Fibroblast of skin of left quadriceps (primary cell): Measurements from ENCODE around the gene FAM98B.
A peak's percentile ranks its signal among the peaks of the same experiment; 100 is the strongest.

ENCODE experiments used
- DNase-seq, 2 experiments: peaks; one replicate each; pipeline ENCODE4 v3.0.0-alpha.2; 2013; ENCODE audit warnings: low read depth in 2 of 2

Gene FAM98B

DNA sequence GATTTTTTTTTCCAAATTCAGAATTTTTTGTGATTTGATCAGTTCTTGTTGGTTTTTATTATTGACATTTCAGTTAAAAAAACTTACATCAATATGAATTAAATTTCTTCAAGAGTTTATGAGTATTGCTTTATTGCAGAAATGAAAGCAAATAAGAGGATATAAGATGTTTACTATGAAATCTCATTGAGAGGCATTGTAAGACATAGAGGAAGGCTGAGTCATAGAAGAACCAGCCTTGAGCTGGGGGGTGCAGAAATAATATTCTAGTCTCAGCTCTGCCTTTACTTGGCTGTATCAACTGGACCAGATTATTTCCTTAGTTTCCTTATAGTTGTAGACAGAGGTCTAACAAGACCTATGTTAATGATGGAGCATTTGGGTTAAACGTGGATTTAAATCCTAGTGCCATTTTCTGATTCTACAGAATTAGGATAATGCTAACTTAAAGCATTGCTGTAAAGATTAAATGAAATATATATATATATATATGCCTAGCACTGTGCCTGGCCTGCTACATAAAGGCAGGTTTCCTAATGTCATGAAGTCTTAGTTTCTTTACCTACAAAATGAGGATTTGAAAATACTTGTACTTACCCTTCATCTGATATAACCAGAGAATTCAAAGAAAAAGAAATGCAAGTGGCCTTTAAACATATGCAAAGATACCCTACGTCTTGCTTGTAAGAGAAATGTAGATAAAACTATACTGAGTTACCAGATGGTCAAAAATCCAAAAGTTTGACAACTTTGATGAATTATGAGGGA lies 7.3 kb downstream of the FAM98B start:
- no peak for DNase-seq

DNA sequence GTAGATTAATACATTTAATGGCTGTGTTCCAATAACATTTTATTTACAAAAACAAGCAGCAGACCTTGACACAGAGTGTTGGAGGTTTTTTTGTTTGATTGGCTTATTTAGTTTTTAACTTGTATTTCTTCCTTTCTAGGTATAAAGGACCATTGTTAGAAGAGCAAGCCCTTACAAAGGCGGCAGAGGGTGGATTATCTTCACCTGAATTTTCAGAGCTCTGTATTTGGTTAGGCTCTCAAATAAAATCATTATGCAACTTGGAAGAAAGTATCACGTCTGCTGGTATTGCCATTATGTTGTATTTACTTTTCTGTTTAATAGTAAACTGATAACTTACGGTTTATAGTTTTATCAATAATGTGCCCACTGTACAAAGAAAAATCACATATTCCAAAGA lies 10.0 kb downstream of the FAM98B start:
- no peak for DNase-seq

DNA sequence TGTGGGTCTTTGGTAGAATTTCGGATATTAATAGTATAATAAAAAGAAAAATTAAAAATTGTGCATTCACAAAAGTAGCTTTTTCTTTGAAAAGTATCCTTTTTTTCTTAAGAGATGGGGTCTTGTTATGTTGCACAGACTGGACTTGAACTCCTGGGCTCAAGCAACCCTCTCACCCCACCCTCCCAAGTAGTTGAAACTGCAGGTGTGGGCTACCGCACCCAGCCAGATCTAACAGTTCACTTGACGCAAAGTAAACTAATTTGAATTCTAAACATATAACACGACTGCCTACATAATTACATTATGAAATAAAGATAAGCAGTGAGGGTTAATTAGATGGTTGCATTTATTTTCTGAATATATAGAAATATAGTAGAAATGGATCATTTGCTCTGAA lies 10.7 kb downstream of the FAM98B start:
- no peak for DNase-seq

DNA sequence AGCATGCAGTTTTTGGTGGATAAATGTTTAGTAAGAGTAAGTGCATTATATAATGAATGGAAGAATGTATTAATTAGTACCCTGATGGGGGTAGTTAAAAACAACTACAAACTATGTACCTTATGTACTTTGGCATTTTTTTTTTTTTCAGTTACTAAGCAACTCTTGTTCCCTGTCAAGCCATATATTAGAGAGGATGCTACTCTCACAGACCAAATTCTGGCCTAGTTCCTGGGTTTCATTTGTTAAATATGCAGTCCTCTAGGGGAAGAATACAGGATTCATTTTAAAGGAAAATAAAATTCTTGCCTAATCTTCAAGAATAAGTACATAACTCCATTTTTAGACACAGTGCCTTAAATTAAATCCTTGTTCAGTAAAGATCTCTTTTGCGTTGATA lies 16.9 kb downstream of the FAM98B start:
- no peak for DNase-seq

DNA sequence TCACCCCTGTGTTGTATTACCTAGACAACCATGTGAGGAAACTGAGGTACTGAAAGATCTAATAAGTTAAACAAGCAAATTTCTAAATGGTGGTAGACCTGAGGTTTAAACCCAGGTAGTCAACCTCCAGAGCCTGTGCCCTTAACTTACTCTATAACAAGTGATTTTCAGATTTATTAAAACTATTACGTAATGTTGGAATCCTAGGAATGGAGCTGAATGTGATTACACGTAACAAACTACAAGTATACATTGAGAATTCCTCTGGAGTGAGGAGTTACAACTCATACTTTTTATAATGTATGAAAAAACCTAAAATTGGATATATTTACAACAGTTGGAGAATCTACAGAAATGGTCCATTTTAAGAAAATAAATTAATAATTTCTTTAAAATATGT lies 18.0 kb downstream of the FAM98B start:
- DNase-seq, result no peak

DNA sequence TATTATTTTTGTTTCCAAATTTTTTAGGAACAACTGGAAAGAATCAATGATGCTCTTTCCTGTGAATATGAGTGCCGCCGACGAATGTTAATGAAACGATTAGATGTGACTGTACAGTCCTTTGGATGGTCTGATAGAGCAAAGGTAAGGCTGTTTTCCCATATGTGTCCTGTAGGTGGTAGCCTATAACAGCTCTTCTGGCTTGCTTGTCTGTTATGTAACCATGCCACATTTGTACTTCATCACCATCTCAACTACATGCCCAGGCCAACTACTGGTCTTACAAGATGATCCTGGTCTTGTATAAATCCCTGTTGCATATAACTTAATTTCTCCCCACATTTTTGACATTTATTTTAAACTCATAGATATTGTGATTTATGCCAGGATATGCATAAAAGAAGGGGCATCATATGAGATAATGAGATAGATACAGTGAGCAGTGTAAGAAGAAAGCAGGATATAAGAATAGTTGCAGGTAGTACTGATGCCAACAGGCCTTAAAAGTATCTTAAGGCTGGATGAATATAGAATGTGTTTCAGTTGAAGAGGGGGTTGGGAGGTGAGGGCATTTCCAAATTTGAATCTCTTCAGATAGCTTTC lies 20.3 kb downstream of the FAM98B start:
- DNase-seq, result peak; percentile 46 to 47

DNA sequence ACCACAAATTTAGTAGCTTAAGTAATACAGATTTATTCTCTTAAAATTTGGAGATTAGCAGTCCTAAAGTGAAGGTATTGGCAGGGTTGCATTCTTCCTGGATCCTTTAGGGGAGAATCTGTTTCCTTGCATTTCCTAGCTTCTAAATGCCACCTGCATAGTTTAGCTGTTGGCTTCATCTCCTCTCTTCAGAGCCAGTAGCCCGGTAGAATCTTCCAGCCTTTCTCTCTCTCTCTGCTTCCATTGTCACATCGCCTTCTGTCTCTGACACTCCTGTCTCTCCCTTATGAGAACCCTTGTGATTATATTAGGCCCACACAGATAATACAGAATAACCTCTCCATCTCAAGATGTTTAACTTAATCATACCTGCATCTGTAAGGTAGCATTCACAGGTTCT lies 21.4 kb downstream of the FAM98B start:
- no peak for DNase-seq

DNA sequence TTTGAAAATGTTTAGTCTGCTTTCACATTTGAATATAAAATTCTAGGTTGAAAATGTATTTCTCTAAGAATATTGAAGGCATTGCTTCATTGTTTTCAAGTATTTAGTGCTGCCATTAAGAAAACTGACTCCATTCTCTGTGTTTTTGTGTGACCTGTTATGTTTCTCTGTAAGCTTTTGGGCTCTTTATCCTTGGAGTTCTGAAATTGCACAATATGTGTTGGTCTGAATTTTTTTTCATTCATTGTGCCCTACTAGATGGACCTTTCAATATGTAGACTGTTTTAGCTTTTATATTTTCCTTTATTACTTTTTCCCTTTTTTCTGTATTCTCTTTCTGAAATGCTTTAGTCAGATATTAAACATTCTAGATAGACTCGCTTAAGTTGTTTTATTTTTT lies 22.2 kb downstream of the FAM98B start:
- DNase-seq, result no peak

DNA sequence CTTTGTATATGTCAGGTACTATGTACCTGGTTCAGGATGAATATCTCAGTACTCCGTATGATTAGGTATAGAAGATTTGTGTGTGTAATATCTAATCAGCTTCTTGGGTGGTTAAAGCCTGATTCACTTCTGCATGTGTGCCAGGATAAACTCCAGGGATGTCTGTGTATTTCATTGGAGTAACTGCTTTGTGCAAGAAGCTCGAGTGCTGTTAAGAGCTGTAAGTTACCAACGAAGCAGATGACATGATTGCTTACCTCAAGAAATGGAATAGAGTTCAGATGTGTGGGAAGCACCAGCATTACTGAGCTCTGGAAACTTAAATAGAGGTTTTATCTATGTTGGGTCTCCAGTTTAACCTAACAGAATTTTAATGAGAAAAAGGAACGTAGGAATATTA lies 23.7 kb downstream of the FAM98B start:
- no peak for DNase-seq

DNA sequence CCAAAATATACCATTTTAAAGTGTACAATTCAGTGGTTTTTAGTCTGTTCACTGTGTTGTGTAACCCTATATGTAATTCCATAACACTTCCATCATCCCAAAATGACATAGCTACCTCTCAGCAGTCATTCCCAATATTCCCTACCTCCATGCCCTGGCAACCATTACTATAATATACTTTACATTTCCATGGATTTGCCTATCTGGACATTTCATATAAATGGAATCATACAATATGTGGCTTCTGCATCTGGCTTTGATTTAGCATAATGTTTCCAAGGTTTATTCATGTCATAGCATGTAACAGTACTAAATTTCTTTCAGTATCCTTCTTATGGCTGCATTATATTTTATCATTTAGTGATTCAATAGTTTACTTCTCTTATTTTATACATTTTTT lies 25.3 kb downstream of the FAM98B start:
- DNase-seq, result peak; percentile 62 to 73

DNA sequence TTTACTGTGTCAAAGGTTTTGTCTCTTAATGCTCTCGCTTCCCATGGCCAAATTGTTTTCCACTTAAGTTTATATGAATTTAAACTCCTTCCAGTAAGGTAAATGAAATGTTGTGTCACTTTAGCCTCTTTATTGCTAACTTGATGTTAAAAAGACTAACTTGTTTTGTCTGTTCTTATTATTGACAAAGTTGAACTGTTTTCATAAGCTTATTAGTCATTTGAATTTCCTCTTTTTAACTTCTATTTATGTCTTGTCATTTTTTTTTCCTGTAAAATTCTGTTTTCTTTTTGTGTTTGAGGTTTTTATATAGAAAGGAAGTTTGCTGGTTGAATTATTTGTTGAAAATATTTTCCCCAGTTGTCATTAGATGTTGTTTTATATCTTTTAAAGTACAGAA lies 25.8 kb downstream of the FAM98B start:
- DNase-seq, result no peak

DNA sequence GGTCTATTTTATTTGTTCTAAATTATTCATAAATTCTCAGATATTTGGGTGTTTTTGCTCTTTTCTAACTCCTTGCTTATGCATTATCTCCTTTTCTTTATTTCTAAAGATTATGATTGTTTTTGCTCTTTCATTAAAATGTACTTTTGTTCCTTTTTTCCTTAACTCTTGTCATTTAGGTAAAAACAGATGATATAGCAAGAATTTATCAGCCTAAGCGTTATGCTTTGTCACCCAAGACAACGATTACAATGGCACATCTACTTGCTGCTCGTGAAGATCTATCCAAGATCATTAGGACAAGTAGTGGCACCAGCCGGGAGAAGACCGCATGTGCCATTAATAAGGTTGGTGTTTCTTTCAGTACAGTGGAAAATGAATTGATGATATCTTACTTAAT lies 27.2 kb downstream of the FAM98B start:
- DNase-seq, result no peak

DNA sequence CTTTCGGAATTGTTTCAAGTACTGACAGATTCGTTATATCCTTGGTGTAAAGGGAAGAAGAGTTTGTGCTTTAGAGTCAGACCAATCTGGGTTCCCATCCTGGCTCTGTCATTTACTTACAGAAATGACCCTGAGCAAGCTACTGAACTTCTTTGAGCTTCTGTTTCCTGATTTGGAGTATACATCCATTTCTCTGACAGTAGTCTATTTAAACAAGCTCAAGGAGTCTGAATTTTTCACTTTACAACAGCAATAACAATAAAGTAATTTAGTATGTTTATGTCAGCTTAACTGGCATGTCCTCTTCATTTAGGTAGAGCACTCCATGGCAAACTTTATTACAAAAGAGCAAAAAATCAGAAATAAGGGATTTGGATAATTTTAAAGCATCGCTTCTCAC lies 27.8 kb downstream of the FAM98B start:
- DNase-seq, result no peak

DNA sequence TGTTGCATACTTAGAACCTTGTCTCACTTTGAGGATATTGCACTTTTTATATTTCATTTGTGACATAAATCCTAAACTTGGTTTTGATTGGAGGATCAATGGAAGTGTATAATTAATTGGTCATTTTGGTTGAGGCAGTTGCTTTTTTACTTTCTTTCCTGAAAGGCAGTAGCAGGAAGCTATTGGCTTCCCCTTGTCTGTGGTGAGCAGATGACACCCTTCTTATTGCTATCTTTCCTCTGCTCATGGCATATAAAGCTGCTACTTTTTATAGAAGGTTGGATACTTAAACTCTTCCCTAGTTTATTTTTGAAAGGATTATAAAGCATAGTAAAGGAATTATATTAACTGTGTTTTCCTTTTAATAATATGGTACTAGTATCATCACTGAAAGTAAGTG lies 28.6 kb downstream of the FAM98B start:
- no peak for DNase-seq

DNA sequence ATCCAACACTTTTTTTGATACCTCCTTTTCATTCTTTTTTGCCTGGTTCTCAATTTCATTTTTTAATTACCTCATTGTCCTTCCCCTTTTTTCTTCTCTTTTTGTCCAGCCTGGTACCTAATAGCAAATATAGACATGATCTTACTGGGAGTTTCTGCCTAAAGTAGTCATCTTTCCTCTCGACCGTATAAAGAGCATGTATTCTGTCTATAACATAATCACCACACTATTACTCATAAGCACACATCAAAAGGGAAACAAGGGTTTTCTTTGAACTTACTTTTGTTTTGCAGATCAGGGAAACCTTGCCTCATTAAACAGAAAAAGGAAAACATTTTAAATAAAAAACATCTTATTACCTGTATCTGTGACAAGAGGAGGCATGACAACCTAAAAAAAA lies 33.0 kb downstream of the FAM98B start:
- DNase-seq, result no peak

DNA sequence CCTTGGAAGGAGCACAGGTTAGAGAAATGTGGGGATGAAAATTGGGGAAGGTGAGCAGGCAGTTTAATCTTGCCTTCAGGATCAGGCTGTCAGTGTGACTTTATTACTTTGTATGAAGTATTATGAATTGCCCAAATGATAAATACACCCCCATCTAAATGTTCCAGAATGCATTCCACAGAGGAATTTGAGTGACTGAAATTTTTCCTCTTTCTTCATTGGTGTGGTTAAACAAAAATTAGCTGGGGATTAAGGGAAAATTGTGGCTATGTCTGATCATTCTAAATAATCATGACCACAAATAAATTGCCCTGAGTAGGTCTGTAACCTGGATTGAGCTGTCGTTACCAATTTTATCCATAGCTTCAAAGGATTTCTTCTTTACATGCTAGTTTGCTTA lies 33.5 kb downstream of the FAM98B start:
- DNase-seq, result no peak

DNA sequence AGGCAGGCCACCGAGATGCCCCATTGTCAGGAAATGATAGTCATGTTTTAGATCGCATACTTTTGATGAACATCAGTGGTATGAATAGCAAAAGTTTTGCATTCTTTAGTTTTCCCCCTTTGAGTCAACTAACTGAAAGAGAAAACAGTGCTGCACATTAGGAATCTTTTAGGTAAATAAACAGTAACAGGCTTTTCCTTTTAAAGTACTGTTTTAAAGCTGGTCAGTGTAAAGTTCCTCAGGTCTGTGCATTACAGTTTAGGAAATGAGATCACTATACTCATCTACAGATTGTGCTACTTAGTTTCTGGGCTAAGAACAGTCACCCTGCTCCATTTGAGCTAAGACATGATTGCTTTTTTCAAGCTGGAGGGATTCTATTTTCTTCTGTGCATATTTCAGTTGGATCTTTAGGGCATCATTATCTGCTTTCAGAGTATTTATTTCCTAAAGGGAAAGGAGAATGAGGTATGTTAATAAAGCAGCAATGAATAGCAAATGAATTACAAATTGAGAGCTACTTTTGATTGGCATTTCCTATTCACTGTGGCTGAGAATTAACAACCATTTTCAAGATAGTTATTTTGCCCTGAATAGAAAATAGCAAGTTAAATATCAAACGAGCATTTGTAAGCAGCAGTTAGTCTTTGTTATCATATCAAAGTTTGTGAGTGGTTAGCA lies 36.5 kb downstream of the FAM98B start:
- DNase-seq, result peak; percentile 34 to 45

DNA sequence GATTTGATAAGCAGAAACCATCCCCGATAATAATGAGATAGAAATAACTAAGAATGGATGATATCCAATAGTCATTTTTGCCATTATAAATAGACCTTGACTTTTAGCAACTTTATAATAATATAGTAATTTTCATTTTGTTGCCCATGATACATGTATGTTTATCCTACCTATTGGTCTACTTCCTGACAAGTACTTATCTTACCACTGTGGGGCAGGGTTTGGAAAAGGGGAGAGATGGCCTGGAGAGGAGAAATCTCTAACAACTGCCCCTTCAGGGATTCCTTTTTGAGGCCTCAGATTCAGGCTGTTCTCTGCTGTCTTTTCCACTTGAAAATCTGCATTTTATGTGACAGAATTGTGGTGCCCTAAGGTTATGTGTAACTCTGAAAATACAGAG lies 42.2 kb downstream of the FAM98B start:
- no peak for DNase-seq

DNA sequence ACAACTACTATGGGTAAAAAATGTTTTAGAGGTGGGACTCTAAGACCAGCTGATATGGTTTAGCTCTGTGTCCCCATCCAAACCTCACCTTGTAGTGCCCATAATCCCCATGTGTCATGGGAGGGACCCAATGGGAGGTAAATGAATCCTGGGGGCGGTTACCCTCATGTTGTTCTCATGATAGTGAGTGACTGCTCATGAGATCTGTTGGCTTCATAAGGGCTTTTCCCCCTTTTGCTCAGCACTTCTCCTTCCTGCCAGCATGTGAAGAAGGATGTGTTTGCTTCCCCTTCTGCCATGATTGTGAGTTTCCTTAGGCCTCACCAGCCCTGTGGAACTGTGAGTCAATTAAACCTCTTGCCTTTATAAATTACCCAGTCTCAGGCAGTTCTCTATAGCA lies 45.7 kb downstream of the FAM98B start:
- DNase-seq, result no peak

DNA sequence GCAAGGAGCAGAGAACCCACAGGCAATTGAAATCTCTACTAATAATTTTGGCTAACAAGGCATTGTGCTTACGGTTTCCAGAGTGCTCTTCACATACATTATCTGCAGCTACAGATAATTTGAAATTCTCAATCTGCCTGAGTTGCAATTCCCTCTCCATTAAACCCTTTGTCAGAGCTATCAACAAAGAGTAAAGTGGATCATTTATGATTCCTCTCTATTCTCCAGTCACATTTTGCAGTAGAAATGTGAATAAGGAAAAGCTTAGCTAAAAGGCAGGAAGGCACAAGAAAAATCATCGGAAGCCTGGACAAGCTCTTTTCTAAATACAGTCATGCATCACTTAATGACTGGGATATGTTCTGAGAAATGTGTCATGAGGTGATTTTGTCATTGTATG lies 49.6 kb downstream of the FAM98B start:
- DNase-seq, result no peak

DNA sequence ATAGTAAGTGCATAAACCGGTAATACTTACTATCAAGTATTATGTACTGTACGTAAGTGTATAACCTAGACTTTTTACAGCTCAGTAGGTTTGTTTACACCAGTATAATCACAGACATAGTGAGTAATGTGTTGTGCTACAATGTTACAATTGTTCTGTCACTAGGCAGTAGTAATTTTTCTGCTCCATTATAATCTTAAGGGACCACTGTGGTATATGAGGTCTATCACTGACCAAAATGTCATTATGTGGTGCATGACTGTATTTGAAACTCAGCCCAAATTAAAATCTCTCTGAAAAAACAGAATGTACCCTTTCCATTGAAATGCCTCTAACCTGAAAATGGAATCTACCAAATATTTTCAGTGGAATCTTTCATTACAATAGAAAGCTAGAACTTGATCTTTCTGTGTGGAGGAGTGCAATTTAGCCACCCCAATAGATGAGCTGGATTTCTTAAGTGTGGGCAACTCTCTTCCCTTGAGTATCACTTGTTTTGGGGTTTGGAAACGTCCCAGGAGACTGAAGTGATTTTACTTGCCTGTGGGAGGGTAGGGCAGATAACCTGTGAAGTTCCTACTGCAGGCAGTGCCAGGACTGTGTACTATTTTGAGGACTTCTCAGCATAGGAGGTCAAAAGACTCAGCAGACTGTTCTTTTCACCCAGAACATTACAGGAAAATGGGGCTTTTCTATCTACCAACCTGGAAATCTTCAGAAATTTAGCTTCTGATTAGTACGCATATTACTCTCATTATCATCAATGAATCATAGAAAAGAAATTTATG lies 50.9 kb downstream of the FAM98B start:
- no peak for DNase-seq

DNA sequence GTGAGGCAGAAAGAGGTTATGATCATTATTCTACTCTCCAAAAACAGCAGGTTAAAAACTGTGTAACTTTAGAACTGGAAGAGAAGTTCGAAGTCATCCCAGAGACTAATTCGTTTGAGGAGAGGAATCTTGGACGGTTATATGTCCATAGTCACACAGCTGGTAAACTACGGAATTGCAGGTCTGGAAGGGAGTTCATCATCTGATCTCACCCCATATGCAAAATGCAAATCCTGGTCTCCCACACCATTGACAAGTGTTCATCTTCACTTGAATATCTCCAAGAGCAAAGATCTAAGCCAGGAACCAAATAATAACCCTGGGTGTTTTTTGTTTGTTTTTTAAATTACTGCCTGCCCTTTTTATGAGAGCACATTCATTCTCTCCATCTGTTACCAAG lies 53.1 kb downstream of the FAM98B start:
- no peak for DNase-seq

DNA sequence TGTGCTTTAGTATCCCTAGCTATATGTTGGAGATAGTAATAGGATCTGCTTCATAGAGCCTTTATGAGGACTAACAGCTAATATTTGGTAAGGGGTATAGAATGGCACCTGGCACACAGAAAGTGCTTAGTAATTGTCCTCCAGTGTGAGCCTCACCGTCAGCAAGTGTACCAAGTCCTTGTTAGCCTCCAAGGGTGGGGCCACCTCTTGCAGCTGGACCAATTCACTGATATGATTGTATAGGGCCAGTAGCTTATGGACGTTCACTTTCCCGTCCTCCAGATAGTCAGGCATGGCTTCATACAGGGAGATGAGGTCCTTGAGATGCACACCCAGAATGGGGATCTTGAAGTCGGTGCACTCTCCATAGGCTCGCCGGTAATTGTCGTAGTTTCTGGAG lies 53.6 kb downstream of the FAM98B start:
- no peak for DNase-seq
